DMS79 (cell line): ENCODE data around the gene PDIA2.
"Not testable (repeated sequence)": the region's sequence is repeated elsewhere in the genome, so short reads cannot be mapped to it uniquely, and the experiment has no call there.

Experiments
- DNase-seq: peaks from one replicate; lab custom pipeline; 2025; lab: John Stamatoyannopoulos, UW

Gene PDIA2

DNA sequence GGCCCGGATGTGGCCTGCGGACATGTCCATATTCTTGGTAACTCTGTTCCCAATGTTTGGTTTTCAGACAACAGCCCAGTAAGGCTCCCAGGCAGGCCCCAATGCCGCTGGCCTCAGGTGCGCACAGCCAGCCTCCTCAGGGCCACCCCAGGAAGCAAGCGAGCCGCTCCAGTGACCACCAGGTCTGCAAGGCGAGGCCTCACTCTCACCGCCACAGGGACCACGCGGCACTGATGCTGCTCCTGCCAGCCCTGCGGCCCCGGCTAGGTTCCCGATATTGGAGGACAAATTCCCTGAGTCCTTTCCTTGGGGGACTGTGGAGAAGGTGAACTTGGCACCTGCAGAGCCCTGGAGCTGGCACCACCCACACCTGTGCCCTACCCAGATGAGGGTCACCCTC is 19.0 kb downstream of the PDIA2 start:
- DNase-seq, result no peak

- no peak for DNase-seq
Measured at GRCh38 chr16:303760-304505, 21.0 kb downstream of the PDIA2 start.

GRCh38 chr16:305916-306626 is 23.1 kb downstream of the PDIA2 start:
- DNase-seq, result no peak

DNA sequence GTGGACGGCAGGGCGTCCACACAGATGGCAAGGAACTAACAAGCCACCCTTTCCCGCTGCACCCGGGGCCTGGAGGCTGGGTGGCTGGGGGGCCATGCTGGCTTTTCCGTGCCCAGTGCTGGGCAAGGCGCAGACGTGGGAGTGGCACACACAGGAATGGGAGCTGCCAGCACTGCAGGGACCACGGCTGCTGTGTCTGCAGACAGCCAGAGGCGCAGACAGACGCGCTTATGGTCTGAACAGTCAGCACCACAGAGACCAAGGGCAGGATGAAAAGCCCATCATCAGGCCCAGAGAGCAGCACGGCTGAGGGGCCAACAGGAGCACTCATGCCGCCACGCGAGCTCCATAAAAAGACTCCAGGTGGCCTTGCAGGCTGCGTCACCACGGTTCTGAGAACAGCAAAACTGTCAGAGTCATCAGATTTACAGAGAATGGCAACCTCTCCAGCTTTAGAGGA is 24.0 kb downstream of the PDIA2 start:
- DNase-seq, result peak; percentile 62

GRCh38 chr16:307691-308312 is 24.8 kb downstream of the PDIA2 start:
- no peak for DNase-seq

- DNase-seq, result no peak
Measured at GRCh38 chr16:309476-309875, 26.5 kb downstream of the PDIA2 start.

DNA sequence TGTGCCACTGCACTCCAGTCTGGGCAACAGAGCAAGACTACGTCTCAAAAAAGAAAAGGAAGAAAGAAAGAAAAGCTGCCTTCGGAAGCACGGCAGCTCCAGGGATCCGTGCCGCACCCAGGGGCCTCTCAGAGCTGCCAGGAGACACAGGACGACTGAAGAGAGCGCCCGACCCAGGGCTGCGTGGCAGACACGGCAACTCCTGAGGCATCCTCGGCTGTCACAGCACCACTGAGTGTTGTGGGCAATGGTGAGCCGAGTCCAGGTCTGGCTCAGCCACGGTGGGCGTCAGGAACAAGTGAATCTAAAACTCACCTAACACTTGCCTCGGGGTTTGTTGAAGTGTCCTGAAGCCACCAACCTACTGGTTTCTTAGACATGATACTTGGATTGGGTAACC is 28.8 kb downstream of the PDIA2 start:
- DNase-seq, result no peak

DNA sequence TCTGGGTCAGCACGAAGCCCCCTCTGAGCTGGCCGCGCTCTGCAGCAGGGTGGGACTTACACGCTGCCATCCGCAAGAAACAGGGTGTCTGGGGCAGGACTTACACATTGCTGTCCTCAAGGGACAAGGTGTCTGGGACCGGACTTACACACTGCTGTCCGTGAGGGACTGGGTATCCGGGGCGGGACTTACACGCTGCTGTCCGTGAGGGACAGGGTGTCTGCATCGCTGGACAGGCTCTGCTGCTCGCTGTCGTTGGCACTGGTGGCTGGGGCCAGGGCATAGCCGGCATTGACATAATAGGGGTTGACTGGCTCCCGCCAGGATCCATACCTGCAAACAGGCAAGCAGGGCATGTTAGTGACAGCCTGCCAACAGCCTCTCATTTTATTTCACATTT is 31.4 kb downstream of the PDIA2 start:
- DNase-seq, result no peak

DNA sequence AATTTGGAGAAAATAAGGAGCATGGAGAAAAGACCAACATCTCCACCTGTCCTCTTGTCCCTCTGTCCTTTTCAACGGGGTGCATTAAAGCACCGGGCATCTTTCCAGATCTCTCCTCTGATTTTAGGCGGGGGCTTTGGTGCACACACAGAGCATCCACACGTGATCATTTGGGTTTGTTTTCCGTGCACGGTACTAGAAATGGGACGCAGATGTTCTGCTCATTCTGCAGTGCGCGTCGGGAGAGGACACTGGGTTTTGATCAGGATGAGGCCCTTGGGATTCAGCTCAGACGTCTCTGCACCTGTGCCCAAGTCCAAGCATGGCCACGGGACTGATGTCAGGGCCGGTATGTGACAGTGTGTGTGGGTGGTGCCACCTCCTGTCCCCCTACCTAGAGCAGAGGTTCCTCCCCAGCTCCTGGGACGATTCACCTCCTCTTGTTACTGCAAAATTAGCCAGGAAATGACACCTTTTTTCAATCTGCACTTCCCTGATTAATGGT is 31.9 kb downstream of the PDIA2 start:
- DNase-seq, result peak; percentile 7

GRCh38 chr16:316741-317464 is 33.9 kb downstream of the PDIA2 start:
- DNase-seq, result no peak

DNA sequence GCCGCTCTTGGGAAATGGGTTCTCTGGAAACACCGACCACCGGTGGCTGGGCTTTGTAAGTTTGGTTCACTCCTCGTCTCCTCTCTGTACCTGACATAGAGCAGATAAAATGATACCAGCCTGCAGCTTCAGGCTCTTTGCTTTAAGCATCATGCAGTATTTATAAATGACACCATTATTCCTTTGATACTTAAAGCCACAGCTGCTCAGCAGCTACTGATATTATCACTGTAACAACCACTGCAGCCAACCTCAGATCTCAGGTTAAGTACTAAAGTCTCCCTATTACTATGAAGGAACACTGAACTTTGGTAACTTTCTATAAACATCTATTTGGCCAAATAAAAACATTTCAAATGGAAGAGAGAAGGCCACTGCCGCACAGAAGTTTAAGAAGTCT is 34.6 kb downstream of the PDIA2 start:
- no peak for DNase-seq

GRCh38 chr16:318628-319027 is 35.7 kb downstream of the PDIA2 start:
- DNase-seq, result no peak

GRCh38 chr16:320206-320605 is 37.2 kb downstream of the PDIA2 start:
- DNase-seq, result no peak

GRCh38 chr16:321532-321931 is 38.6 kb downstream of the PDIA2 start:
- DNase-seq, result no peak

- DNase-seq, result no peak
Measured at GRCh38 chr16:322476-323143, 39.6 kb downstream of the PDIA2 start.

GRCh38 chr16:324201-324450 is 41.2 kb downstream of the PDIA2 start:
- no peak for DNase-seq

DNA sequence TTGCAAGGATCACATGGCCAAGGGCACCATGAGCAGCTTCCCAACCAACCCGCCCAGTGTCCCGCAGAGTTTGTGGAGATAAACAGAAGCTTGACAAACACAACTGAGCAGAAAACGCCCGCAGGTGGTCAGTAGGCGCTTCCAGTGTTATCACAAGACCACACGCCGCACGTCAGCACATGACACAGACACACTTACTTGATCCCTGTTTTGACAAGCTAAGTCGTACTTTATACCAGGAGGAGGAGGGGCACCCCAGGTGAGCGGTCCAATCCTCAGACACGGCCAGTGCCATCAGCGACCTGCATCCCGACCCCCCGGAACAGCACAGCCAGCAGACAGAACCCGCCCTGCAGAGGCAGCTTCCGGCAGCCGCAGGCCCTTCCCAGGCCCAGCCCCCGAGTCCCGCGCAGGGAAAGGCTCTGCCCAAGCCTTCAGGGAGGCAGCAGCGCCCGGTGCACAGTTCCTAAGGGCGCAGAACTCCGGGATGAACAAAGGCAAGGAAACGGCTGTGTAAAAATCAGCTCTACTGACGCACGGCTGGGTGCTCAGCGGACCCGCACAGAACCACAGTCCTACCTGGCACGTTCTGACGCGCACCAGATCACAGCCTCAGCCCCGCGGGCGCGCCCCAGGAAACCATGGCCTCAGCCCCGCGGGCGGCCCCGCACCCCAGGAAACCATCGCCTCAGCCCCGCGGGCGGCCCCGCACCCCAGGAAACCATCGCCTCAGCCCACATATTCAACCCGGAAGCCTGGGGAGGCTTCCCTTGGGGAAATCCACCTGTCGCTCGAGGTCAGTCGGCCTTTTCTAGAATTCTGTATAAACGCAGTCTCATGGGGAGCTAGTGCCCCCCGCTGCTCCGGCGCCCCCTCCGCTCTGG is 41.7 kb downstream of the PDIA2 start:
- DNase-seq, result no peak

GRCh38 chr16:325375-326145 is 42.6 kb downstream of the PDIA2 start:
- DNase-seq, result no peak

DNA sequence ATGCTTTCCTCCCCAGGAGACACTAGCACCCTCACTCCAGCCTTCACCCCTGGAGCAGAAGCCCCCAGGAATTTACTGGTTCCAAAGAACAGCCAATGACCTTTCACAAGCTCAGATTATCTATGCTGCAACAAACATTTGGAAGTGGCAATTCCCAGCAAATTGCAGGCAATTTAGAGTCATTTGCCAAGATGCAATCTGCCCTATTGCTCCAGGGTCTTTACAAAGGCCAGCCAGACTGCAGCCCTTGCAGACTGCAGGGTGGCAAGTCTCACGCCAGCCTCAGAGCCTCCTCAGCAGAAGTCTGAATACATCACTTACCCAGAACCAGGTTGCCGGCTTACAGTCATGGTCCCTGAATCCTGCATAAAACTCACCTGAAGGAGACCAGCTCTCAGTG is 47.8 kb downstream of the PDIA2 start:
- DNase-seq, result no peak

GRCh38 chr16:331181-331814 is 48.3 kb downstream of the PDIA2 start:
- DNase-seq, result not testable (repeated sequence)
